ENCODE measurements around the gene GABRB1.

DNA sequence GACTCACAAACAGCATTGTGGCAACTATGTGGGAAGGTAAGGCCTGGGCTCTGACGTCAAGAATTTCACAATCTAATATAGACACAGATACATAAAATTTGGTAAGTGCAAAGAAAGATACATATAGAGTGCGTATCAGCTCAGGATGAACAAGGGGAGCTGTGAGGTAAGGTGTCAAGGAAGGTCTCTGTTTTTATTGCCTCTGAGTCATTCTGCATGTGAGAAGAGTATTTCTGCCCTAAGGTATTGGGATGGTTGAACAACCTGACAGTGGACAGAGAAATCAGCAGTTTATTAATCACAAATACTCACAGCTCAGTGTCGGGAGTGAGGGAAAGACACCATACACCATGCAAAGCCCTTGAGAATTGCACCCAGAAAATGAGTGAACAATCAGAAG lies 342.3 kb downstream of the GABRB1 start:
- TF ChIP-seq, protein P1, sequence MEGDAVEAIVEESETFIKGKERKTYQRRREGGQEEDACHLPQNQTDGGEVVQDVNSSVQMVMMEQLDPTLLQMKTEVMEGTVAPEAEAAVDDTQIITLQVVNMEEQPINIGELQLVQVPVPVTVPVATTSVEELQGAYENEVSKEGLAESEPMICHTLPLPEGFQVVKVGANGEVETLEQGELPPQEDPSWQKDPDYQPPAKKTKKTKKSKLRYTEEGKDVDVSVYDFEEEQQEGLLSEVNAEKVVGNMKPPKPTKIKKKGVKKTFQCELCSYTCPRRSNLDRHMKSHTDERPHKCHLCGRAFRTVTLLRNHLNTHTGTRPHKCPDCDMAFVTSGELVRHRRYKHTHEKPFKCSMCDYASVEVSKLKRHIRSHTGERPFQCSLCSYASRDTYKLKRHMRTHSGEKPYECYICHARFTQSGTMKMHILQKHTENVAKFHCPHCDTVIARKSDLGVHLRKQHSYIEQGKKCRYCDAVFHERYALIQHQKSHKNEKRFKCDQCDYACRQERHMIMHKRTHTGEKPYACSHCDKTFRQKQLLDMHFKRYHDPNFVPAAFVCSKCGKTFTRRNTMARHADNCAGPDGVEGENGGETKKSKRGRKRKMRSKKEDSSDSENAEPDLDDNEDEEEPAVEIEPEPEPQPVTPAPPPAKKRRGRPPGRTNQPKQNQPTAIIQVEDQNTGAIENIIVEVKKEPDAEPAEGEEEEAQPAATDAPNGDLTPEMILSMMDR (IDR thresholded peaks at IDR 0.05; ENCODE audit: borderline replicate concordance, extremely low read depth, low read length, poor library complexity, severe bottlenecking): no peak
- no peak for TF ChIP-seq EZH2 (IDR thresholded peaks at IDR 0.05; ENCODE audit: borderline replicate concordance, low read depth, low read length, severe bottlenecking)

Data from DND-41 (cell line).